Subcutaneous adipose tissue (tissue), 4 donors: ENCODE results near the gene PARD6A. TPM values are rescaled to one million over a fixed set of nuclear protein-coding genes. Genes with fewer than 3 reads are reported as not detected.

Experiments used
- CTCF ChIP-seq: fragments of 450-650 bp; IDR thresholded peaks from one replicate; pipeline ENCODE4 v1.5.1; 2016; ENCODE audit warnings: low read depth, mild to moderate bottlenecking, control low read depth, antibody characterized with exemption, moderate library complexity
- total RNA-seq, 4 donors: library from RNA; depleted of rRNA; stranded (reverse); fragments of >200 nt; gene quantifications; one replicate each; pipeline ENCODE4 v1.1.0, GENCODE V29; 2016

PARD6A gene
- total RNA-seq, 4 donors from 2014 or later, result 2.8 to 5.4 (median 4.8) TPM

- no peak for TF ChIP-seq CTCF
Observed at GRCh38 chr16:67709050-67709449, 48.3 kb downstream of the PARD6A start.

GRCh38 chr16:67710607-67711006 is 49.8 kb downstream of the PARD6A start:
- no peak for TF ChIP-seq CTCF

Other genes starting within 250 kb of the PARD6A start
- gene ZDHHC1, start 244.5 kb upstream of the PARD6A start, total RNA-seq, result 10 to 100 TPM in 3 of 4 donors, 1 to 10 TPM in 1; 8.6 to 13.0 (median 11.4) TPM
- gene HSD11B2, start 229.8 kb upstream of the PARD6A start, total RNA-seq, result 1 to 10 TPM in 1 of 4 donors, under 1 TPM in 2, not detected in 1; 0.22 to 1.3 (median 0.51) TPM
- 100 to 1,000 TPM in 1 of 4 donors, 10 to 100 TPM in 3; 66.4 to 169 (median 82.9) TPM for gene ATP6V0D1, start 179.8 kb upstream of the PARD6A start, total RNA-seq
- not detected for gene AGRP, start 177.4 kb upstream of the PARD6A start, total RNA-seq
- 10 to 100 TPM; 34.8 to 60.2 (median 46.7) TPM for gene RIPOR1, start 132.1 kb upstream of the PARD6A start, total RNA-seq
- 10 to 100 TPM; 22.9 to 43.7 (median 29.3) TPM for gene CTCF, start 98.4 kb upstream of the PARD6A start, total RNA-seq
- 1 to 10 TPM in 1 of 4 donors, under 1 TPM in 2, not detected in 1; 0.38 to 2.0 (median 0.44) TPM for gene CARMIL2, start 15.8 kb upstream of the PARD6A start, total RNA-seq
- 10 to 100 TPM in 3 of 4 donors, 1 to 10 TPM in 1; 8.0 to 19.2 (median 14.9) TPM for gene ACD, start 700 bp upstream of the PARD6A start, total RNA-seq
- 10 to 100 TPM in 3 of 4 donors, 1 to 10 TPM in 1; 6.2 to 17.6 (median 16.0) TPM for gene ENKD1, start 5.8 kb downstream of the PARD6A start, total RNA-seq
- gene C16orf86, start 5.9 kb downstream of the PARD6A start, total RNA-seq, result 10 to 100 TPM in 2 of 4 donors, 1 to 10 TPM in 1, under 1 TPM in 1; 0.98 to 14.5 (median 10.7) TPM
- gene GFOD2, start 58.4 kb downstream of the PARD6A start, total RNA-seq, result 10 to 100 TPM in 3 of 4 donors, 1 to 10 TPM in 1; 9.1 to 21.1 (median 13.6) TPM
- gene RANBP10, start 145.6 kb downstream of the PARD6A start, total RNA-seq, result 10 to 100 TPM in 1 of 4 donors, 1 to 10 TPM in 3; 8.1 to 11.7 (median 9.3) TPM
- gene TSNAXIP1, start 145.9 kb downstream of the PARD6A start, total RNA-seq, result 1 to 10 TPM in 2 of 4 donors, under 1 TPM in 1, not detected in 1; 0.88 to 1.5 (median 1.0) TPM
- 10 to 100 TPM; 21.2 to 36.9 (median 34.0) TPM for gene THAP11, start 181.4 kb downstream of the PARD6A start, total RNA-seq
- gene NUTF2, start 186.0 kb downstream of the PARD6A start, total RNA-seq, result 10 to 100 TPM; 56.5 to 98.2 (median 75.4) TPM
- gene CENPT, start 186.7 kb downstream of the PARD6A start, total RNA-seq, result 10 to 100 TPM; 22.8 to 48.0 (median 30.8) TPM
- 10 to 100 TPM; 21.0 to 47.5 (median 28.3) TPM for gene EDC4, start 212.1 kb downstream of the PARD6A start, total RNA-seq
- gene NRN1L, start 223.9 kb downstream of the PARD6A start, total RNA-seq, result 1 to 10 TPM in 3 of 4 donors, not detected in 1; 1.3 to 7.2 (median 2.5) TPM
- 10 to 100 TPM in 2 of 4 donors, 1 to 10 TPM in 2; 7.0 to 28.4 (median 10.9) TPM for gene PSKH1, start 232.3 kb downstream of the PARD6A start, total RNA-seq